LNCaP clone FGC (cell line): ENCODE data around the gene ASB7.

Source experiments
- DNase-seq: peaks from one replicate; pipeline ENCODE4 v3.0.0-alpha.2; 2011; ENCODE audit warnings: low read depth
- H3K4me3 ChIP-seq: 2 replicates; pipeline ENCODE4 v1.5.1; 2011; ENCODE audit warnings: mild to moderate bottlenecking, low read depth, low read length, control low read depth
- CTCF ChIP-seq: IDR thresholded peaks from 2 replicates; pipeline ENCODE4 v1.5.1; 2012; ENCODE audit warnings: mild to moderate bottlenecking; ENCODE audit not compliant: control insufficient read depth, insufficient read depth; ENCODE audit errors: extremely low read depth

ASB7 gene

DNA sequence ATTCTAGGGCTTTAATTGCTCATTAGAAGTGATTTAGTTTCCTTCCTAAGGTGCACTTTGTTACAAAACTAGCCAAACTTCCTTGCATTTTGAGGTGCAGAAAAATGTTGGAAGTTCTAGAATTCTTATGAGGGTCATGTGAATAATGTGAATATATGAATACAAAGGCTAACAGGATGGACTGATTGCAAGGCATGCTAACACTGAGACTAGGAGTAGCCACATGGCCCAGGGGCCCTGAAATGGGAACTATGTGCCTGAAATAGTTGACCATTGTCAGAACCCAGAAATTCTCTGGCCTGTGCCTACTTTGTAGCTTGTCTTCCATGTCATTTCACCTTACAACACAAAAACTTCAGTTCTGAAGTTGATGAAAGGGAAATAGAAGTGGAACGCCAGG lies 10.8 kb downstream of the ASB7 start:
- DNase-seq: no peak
- TF ChIP-seq CTCF: no peak
- no peak overlapping the region for H3K4me3 ChIP-seq

DNA sequence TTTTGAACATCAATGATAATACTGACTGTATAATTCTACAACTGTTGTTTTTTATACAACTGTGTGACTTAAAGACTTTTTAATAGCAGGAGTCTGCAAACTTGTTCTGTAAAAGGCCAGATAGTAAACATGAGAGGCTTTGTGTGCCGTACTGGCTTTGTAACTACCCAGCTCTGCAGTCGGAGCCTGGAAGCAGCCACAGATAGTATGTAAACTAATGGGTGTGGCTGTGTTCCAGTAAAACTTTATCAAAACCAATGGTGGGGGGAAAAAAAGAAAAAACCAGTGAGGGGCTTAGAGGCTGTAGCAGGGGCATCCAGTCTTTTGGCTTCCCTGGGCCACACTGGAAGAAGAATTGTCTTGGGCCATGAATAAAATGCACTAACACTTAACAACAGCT lies 11.9 kb downstream of the ASB7 start:
- no peak overlapping the region for H3K4me3 ChIP-seq
- TF ChIP-seq CTCF: no peak
- DNase-seq: peak; percentile 46

DNA sequence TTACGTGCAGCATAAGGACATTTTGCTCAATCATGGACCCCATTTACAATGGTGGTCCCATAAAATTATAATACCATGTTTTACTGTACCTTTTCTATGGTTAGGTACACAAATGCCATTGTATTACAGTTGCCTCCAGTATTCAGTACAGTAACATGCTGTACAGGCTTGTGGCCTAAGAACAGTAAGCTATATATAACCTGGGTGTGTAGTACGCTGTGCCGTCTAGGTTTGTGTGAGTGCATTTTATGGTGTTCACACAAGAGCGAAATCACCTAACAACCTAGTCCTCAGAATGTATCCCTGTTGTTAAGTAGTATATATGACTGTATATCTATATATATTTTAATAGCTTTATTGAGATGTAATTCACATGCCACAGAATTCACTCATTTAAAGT lies 12.5 kb downstream of the ASB7 start:
- no peak for TF ChIP-seq CTCF
- no peak for DNase-seq
- no peak overlapping the region for H3K4me3 ChIP-seq

GRCh38 chr15:100615801-100616200 lies 13.4 kb downstream of the ASB7 start:
- DNase-seq: peak; percentile 71
- no peak overlapping the region for H3K4me3 ChIP-seq
- TF ChIP-seq CTCF: no peak

GRCh38 chr15:100616700-100617099 lies 14.3 kb downstream of the ASB7 start:
- no peak overlapping the region for H3K4me3 ChIP-seq
- no peak for DNase-seq
- TF ChIP-seq CTCF: no peak

DNA sequence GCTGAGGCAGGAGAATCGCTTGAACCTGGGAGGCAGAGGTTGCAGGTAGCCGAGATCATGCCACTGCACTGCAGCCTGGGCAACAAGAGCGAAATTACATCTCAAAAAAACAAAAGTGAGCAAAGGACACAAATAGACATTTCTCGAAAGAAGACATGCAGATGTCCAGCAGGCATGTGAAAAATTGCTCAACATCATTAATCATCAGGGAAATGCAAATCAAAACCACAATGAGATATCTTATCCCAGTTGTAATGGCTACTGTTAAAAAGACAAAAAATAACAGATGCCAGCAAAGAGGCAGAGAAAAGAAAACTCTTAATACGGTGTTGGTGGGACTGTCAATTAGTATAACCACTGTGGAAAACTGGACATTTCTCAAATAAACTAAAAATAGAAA lies 20.9 kb downstream of the ASB7 start:
- no peak overlapping the region for H3K4me3 ChIP-seq
- no peak for TF ChIP-seq CTCF
- DNase-seq: no peak

GRCh38 chr15:100627789-100628395 lies 25.5 kb downstream of the ASB7 start:
- H3K4me3 ChIP-seq: no peak overlapping the region
- peak; percentile 85 for TF ChIP-seq CTCF
- peak; percentile 61 for DNase-seq
